ENCODE measurements around the gene TMEM101. TPM values are rescaled to one million over a fixed set of nuclear protein-coding genes. Genes with fewer than 3 reads are reported as not detected.

Gene TMEM101
- total and polyA plus RNA-seq, 2 of the 13 experiments (the other 11 are each of a cell fraction or from before 2014, with no cell fraction given) = 72.0 to 100 TPM

GRCh38 chr17:43966276-43966675 lies 48.5 kb downstream of the TMEM101 start (continued):
- TF ChIP-seq, protein P1, sequence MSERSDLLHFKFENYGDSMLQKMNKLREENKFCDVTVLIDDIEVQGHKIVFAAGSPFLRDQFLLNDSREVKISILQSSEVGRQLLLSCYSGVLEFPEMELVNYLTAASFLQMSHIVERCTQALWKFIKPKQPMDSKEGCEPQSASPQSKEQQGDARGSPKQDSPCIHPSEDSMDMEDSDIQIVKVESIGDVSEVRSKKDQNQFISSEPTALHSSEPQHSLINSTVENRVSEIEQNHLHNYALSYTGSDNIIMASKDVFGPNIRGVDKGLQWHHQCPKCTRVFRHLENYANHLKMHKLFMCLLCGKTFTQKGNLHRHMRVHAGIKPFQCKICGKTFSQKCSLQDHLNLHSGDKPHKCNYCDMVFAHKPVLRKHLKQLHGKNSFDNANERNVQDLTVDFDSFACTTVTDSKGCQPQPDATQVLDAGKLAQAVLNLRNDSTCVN (CRISPR knock-in tag; IDR thresholded peaks at IDR 0.05; ENCODE audit: borderline replicate concordance) = no peak
- TF ChIP-seq IKZF4 (CRISPR knock-in tag; IDR thresholded peaks at IDR 0.05; ENCODE audit: borderline replicate concordance, low read depth, not compliant biosample characterization) (no peak), GABPA (IDR thresholded peaks at IDR 0.05; ENCODE audit: low read depth, low read length) (no peak), GABPA (CRISPR knock-in tag; IDR thresholded peaks at IDR 0.05; ENCODE audit: low read depth) (no peak), CBX5 (CRISPR knock-in tag; IDR thresholded peaks at IDR 0.05; ENCODE audit: borderline replicate concordance) (no peak), PREB (CRISPR knock-in tag; IDR thresholded peaks at IDR 0.05) (no peak), ZNF891 (CRISPR knock-in tag; IDR thresholded peaks at IDR 0.05) (no peak)
- TF ChIP-seq, protein P2, sequence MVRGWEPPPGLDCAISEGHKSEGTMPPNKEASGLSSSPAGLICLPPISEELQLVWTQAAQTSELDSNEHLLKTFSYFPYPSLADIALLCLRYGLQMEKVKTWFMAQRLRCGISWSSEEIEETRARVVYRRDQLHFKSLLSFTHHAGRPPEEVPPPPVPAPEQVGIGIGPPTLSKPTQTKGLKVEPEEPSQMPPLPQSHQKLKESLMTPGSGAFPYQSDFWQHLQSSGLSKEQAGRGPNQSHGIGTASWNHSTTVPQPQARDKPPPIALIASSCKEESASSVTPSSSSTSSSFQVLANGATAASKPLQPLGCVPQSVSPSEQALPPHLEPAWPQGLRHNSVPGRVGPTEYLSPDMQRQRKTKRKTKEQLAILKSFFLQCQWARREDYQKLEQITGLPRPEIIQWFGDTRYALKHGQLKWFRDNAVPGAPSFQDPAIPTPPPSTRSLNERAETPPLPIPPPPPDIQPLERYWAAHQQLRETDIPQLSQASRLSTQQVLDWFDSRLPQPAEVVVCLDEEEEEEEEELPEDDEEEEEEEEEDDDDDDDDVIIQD (CRISPR knock-in tag; IDR thresholded peaks at IDR 0.05; ENCODE audit: low read depth) = no peak
- TF ChIP-seq, protein P3, sequence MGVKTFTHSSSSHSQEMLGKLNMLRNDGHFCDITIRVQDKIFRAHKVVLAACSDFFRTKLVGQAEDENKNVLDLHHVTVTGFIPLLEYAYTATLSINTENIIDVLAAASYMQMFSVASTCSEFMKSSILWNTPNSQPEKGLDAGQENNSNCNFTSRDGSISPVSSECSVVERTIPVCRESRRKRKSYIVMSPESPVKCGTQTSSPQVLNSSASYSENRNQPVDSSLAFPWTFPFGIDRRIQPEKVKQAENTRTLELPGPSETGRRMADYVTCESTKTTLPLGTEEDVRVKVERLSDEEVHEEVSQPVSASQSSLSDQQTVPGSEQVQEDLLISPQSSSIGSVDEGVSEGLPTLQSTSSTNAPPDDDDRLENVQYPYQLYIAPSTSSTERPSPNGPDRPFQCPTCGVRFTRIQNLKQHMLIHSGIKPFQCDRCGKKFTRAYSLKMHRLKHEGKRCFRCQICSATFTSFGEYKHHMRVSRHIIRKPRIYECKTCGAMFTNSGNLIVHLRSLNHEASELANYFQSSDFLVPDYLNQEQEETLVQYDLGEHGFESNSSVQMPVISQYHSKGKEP (CRISPR knock-in tag; IDR thresholded peaks at IDR 0.05) = no peak

Measured in HepG2 (cell line).